H1 (cell line): ENCODE data around the gene SEC62. TPM values are rescaled to one million over a fixed set of nuclear protein-coding genes. Genes with fewer than 3 reads are reported as not detected.

Source experiments
- CTCF ChIA-PET: fragments of 300-600 bp; sonication (Branson Sonifier 250); formaldehyde crosslinking; loops from one replicate; lab custom pipeline; 2021; ENCODE audit not compliant: partially characterized antibody; lab: Charles Lee
- POLR2A ChIA-PET: fragments of 300-600 bp; sonication (Branson Sonifier 250); formaldehyde crosslinking; loops from one replicate; lab custom pipeline; 2021; ENCODE audit warnings: inconsistent platforms; ENCODE audit not compliant: partially characterized antibody; lab: Charles Lee
- DNase-seq, 2 experiments: peaks; one replicate each; pipeline versions ENCODE4 v3.0.0 to v3.0.0-alpha.2; 2010 to 2022; ENCODE audit warnings: low spot score in 2 of 2, low read depth in 1 of 2, mixed read lengths in 1 of 2
- FAIRE-seq: peaks from 2 replicates; lab custom pipeline; 2011; peaks lifted over from hg19 to GRCh38; lab: Jason Lieb, UNC
- H2AFZ ChIP-seq: 2 replicates; pipeline ENCODE4 v1.8.1; 2012; ENCODE audit warnings: low read length, inconsistent platforms
- H2AK5ac ChIP-seq: 2 replicates; pipeline ENCODE4 v1.6.1; 2013; ENCODE audit warnings: low read depth, low read length
- H2BK120ac ChIP-seq: replicated peaks from 2 replicates; pipeline ENCODE3; 2013; ENCODE audit warnings: low read depth, low read length, inconsistent platforms
- H2BK12ac ChIP-seq: 2 replicates; pipeline ENCODE4 v1.6.1; 2013; ENCODE audit warnings: low read depth, low read length
- H2BK15ac ChIP-seq: 2 replicates; pipeline ENCODE4 v1.6.1; 2013; ENCODE audit warnings: low read length
- H2BK20ac ChIP-seq: 2 replicates; pipeline ENCODE4 v1.6.1; 2013; ENCODE audit warnings: low read length
- H2BK5ac ChIP-seq: 2 replicates; pipeline ENCODE4 v1.6.1; 2013; ENCODE audit warnings: low read depth, low read length
- H3K14ac ChIP-seq: 2 replicates; pipeline ENCODE4 v1.6.1; 2013; ENCODE audit warnings: inconsistent platforms; ENCODE audit not compliant: insufficient read length
- H3K18ac ChIP-seq: 2 replicates; pipeline ENCODE4 v1.6.1; 2013; ENCODE audit warnings: low read length; ENCODE audit errors: extremely low read depth
- H3K23ac ChIP-seq: 2 replicates; pipeline ENCODE4 v1.6.1; 2013; ENCODE audit warnings: inconsistent platforms; ENCODE audit not compliant: insufficient read length
- H3K23me2 ChIP-seq: 2 replicates; pipeline ENCODE4 v1.6.1; 2013; ENCODE audit warnings: low read depth, low read length
- H3K27ac ChIP-seq: 2 replicates; pipeline ENCODE4 v1.6.1; 2011; ENCODE audit warnings: low read depth, low read length, inconsistent platforms
- H3K27me3 ChIP-seq, 4 experiments: replicated peaks in 1 of 4; 1 replicate in 1 of 4; 2 replicates in 3 of 4; pipeline versions ENCODE4 v1.6.1 to v1.8.1; 2011 to 2013; ENCODE audit warnings: low read length in 3 of 4, mild to moderate bottlenecking in 3 of 4, inconsistent platforms in 2 of 4, mixed read lengths in 2 of 4, moderate library complexity in 1 of 4; ENCODE audit not compliant: control insufficient read depth in 3 of 4, insufficient read depth in 3 of 4; ENCODE audit errors: extremely low read depth in 1 of 4
- H3K36me3 ChIP-seq, 4 experiments: 2 replicates each; pipeline versions ENCODE4 v1.6.1 to v1.8.1; 2011 to 2013; ENCODE audit warnings: mild to moderate bottlenecking in 4 of 4, low read length in 3 of 4, moderate library complexity in 2 of 4, control low read depth in 1 of 4, inconsistent platforms in 1 of 4; ENCODE audit not compliant: insufficient read depth in 4 of 4, control insufficient read depth in 2 of 4
- H3K4ac ChIP-seq: replicated peaks from 2 replicates; pipeline ENCODE3; 2013; ENCODE audit warnings: low read length, low read depth, mixed read lengths, inconsistent platforms; ENCODE audit not compliant: insufficient read length
- H3K4me1 ChIP-seq, 4 experiments: replicated peaks in 1 of 4; 1 replicate in 1 of 4; 2 replicates in 3 of 4; pipeline versions ENCODE4 v1.6.1 to v1.8.1; 2011 to 2013; ENCODE audit warnings: low read length in 3 of 4, inconsistent platforms in 2 of 4, mixed read lengths in 1 of 4; ENCODE audit not compliant: insufficient read depth in 4 of 4, control insufficient read depth in 3 of 4
- H3K4me2 ChIP-seq, 2 experiments: 2 replicates each; pipeline versions ENCODE4 v1.6.1 to v1.8.1; 2011 to 2013; ENCODE audit warnings: low read depth in 2 of 2, low read length in 2 of 2, control low read depth in 1 of 2, inconsistent platforms in 1 of 2, mild to moderate bottlenecking in 1 of 2; ENCODE audit not compliant: insufficient read depth in 1 of 2
- H3K4me3 ChIP-seq, 4 experiments: fragments of 200-600, 300-600 bp in 1 of 4; sonication (generic), shearing (Covaris generic), sonication (Bioruptor Twin) in 1 of 4; 2 replicates each; pipeline versions ENCODE4 v1.5.1 to v1.8.1; 2011 to 2016; ENCODE audit warnings: low read length in 4 of 4, low read depth in 3 of 4, control low read depth in 2 of 4, inconsistent platforms in 2 of 4, mild to moderate bottlenecking in 2 of 4, mixed read lengths in 1 of 4, moderate library complexity in 1 of 4; ENCODE audit not compliant: insufficient read depth in 2 of 4; ENCODE audit errors: extremely low read depth in 1 of 4
- H3K56ac ChIP-seq: replicated peaks from 2 replicates; pipeline ENCODE3; 2013; ENCODE audit warnings: low read depth, mild to moderate bottlenecking, mixed read lengths, low read length, inconsistent platforms; ENCODE audit not compliant: insufficient read length
- H3K79me1 ChIP-seq: 2 replicates; pipeline ENCODE4 v1.6.1; 2013; ENCODE audit warnings: low read depth, low read length, control low read depth
- H3K79me2 ChIP-seq, 2 experiments: 2 replicates each; pipeline versions ENCODE4 v1.6.1 to v1.8.1; 2012 to 2013; ENCODE audit warnings: low read length in 2 of 2, mild to moderate bottlenecking in 2 of 2, inconsistent platforms in 1 of 2; ENCODE audit not compliant: insufficient read depth in 2 of 2, control insufficient read depth in 1 of 2
- H3K9ac ChIP-seq, 4 experiments: replicated peaks in 1 of 4; 1 replicate in 1 of 4; 2 replicates in 3 of 4; pipeline versions ENCODE4 v1.6.1 to v1.8.1; 2011 to 2013; ENCODE audit warnings: low read depth in 3 of 4, low read length in 3 of 4, control low read depth in 2 of 4, mild to moderate bottlenecking in 2 of 4, moderate library complexity in 2 of 4, inconsistent platforms in 1 of 4; ENCODE audit errors: extremely low read depth in 1 of 4
- H3K9me3 ChIP-seq, 2 experiments: 2 replicates each; pipeline versions ENCODE4 v1.6.1 to v1.8.1; 2012 to 2013; ENCODE audit warnings: mild to moderate bottlenecking in 2 of 2, moderate library complexity in 2 of 2, control low read depth in 1 of 2, inconsistent platforms in 1 of 2, low read depth in 1 of 2, low read length in 1 of 2, mixed read lengths in 1 of 2; ENCODE audit not compliant: insufficient read depth in 2 of 2
- H4K20me1 ChIP-seq, 2 experiments: replicated peaks in 1 of 2; 2 replicates each; pipeline versions ENCODE3 to v1.8.1; 2011 to 2013; ENCODE audit warnings: inconsistent platforms in 2 of 2, low read length in 2 of 2, mild to moderate bottlenecking in 1 of 2; ENCODE audit not compliant: insufficient read depth in 2 of 2, control insufficient read depth in 1 of 2
- H4K5ac ChIP-seq: 2 replicates; pipeline ENCODE4 v1.6.1; 2013; ENCODE audit warnings: low read length, low read depth, mixed read lengths, inconsistent platforms; ENCODE audit not compliant: insufficient read length
- H4K8ac ChIP-seq: 2 replicates; pipeline ENCODE4 v1.8.0; 2013; ENCODE audit warnings: mild to moderate bottlenecking, moderate library complexity, low read length, inconsistent platforms; ENCODE audit not compliant: insufficient read depth; ENCODE audit errors: extremely low read depth
- H4K91ac ChIP-seq: replicated peaks from 2 replicates; pipeline ENCODE3; 2013; ENCODE audit warnings: low read length, mixed read lengths, inconsistent platforms; ENCODE audit not compliant: insufficient read length
- CBX8 ChIP-seq: fragments of 300-800, 300-1000 bp; sonication (generic); IDR thresholded peaks from 2 replicates; pipeline ENCODE4 v1.7.1; 2016; ENCODE audit warnings: low read depth, low read length, borderline replicate concordance
- CEBPB ChIP-seq: IDR thresholded peaks from 2 replicates; pipeline ENCODE4 v1.6.1; 2012; ENCODE audit warnings: low read depth, low read length
- CREB1 ChIP-seq: IDR thresholded peaks from 2 replicates; pipeline ENCODE4 v1.6.1; 2012; ENCODE audit warnings: inconsistent platforms
- EGR1 ChIP-seq: IDR thresholded peaks from 2 replicates; pipeline ENCODE4 v1.6.1; 2011; ENCODE audit warnings: low read depth, low read length, borderline replicate concordance
- TBP ChIP-seq: IDR thresholded peaks from 2 replicates; pipeline ENCODE4 v1.6.1; 2011; ENCODE audit warnings: low read depth, low read length, improper control_type of control experiment
- WGBS, 2 experiments: shearing (Covaris generic) in 1 of 2; methylation state at CpG; one replicate each; pipeline versions ENCODE4 v1.1.6 to v1.1.7; 2013 to 2015; ENCODE audit warnings: low lambda C conversion rate in 2 of 2, mixed read lengths in 2 of 2, inconsistent platforms in 1 of 2, low coverage in 1 of 2, missing lambda C conversion rate in 1 of 2; ENCODE audit not compliant: insufficient replicate concordance in 2 of 2, insufficient coverage in 1 of 2, insufficient read length in 1 of 2; ENCODE audit errors: extremely low coverage in 1 of 2, missing lambda C conversion rate in 1 of 2; 5-methylcytosine and 5-hydroxymethylcytosine counted together
- polyA plus RNA-seq, 7 experiments: library from polyadenylated mRNA; depleted of rRNA in 3 of 7; stranded (reverse) in 5 of 7; unstranded in 2 of 7; fragments of >200 nt in 5 of 7; fragments of 200-250 nt in 2 of 7; gene quantifications; 1 replicate in 5 of 7; 2 replicates in 1 of 7; 4 replicates in 1 of 7; pipeline versions ENCODE4 v1.2.1 to v1.2.3, GENCODE V29; 2011 to 2013; ENCODE audit warnings: missing spikeins in 2 of 7, mixed read lengths in 2 of 7
- total RNA-seq: library from RNA; stranded (reverse); fragmentation: NEBNext Ultra II Directional; extraction: Animal tissue kit (Norgen Biotek cat#: 25700); gene quantifications from 2 replicates; pipeline ENCODE4 v1.2.1, GENCODE V29; 2021
- TF ChIP-seq, protein P1 (sequence below), 3 experiments: IDR thresholded peaks; 1 replicate in 2 of 3; 2 replicates in 1 of 3; pipeline versions ENCODE4 v1.5.1 to v1.6.1; 2011; ENCODE audit warnings: low read length in 3 of 3, mild to moderate bottlenecking in 3 of 3, inconsistent platforms in 2 of 3, low read depth in 1 of 3, moderate library complexity in 1 of 3; ENCODE audit not compliant: insufficient read depth in 1 of 3; ENCODE audit errors: control extremely low read depth in 1 of 3

Gene SEC62
- total and polyA plus RNA-seq, 2 of the 8 experiments (the other 6 are each of a cell fraction or from before 2014, with no cell fraction given): 67.8 to 113 TPM

DNA sequence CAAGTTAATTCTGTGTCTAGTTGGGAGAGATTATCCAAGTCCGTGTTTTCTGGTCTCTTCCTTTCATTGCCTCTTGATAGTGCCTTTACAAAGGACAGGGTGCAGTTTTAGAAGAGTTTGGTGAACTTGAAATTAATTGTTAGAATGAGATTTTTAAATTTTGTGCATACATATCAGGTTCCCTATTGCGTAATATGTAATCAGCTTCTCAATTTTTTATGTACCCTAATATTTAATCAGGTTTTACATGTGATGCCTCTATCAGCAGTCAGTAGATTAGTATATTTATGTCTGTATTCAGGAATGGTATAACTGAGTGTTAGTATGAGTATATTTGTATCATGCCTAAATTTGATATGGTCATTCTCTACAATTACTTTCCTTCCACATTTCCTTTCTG, 4.9 kb downstream of the SEC62 start:
- Histone ChIP-seq H4K20me1 (peaks cover 8% of the 10 kb centered on the region in 2 experiments), H3K9me3 (no peaks in the 10 kb centered on the region)

More for the DNA sequence above, 4.9 kb downstream of the SEC62 start:
- H2BK15ac ChIP-seq: no peak overlapping the region
- TF ChIP-seq TBP (no peak), CREB1 (no peak), CBX8 (no peak), CEBPB (peak; percentile 89; the same call in 1 of the 2 replicates), EGR1 (no peak)
- TF ChIP-seq, protein P1, sequence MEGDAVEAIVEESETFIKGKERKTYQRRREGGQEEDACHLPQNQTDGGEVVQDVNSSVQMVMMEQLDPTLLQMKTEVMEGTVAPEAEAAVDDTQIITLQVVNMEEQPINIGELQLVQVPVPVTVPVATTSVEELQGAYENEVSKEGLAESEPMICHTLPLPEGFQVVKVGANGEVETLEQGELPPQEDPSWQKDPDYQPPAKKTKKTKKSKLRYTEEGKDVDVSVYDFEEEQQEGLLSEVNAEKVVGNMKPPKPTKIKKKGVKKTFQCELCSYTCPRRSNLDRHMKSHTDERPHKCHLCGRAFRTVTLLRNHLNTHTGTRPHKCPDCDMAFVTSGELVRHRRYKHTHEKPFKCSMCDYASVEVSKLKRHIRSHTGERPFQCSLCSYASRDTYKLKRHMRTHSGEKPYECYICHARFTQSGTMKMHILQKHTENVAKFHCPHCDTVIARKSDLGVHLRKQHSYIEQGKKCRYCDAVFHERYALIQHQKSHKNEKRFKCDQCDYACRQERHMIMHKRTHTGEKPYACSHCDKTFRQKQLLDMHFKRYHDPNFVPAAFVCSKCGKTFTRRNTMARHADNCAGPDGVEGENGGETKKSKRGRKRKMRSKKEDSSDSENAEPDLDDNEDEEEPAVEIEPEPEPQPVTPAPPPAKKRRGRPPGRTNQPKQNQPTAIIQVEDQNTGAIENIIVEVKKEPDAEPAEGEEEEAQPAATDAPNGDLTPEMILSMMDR (IDR thresholded peaks at IDR 0.05; ENCODE audit: control extremely low read depth in 1 of 3, insufficient read depth in 1 of 3, low read depth in 1 of 3, low read length in 3 of 3): no peak
- TF ChIP-seq, all 59 proteins: peak for 1
- Histone ChIP-seq H3K4me3 (no peak overlapping the region), H2BK5ac (no peak overlapping the region), H2AFZ (no peak overlapping the region), H3K9ac (no peak overlapping the region), H4K5ac (no peak overlapping the region), H4K91ac (no peak overlapping the region), H2BK12ac (no peak overlapping the region), H3K14ac (no peak overlapping the region), H2BK120ac (no peak overlapping the region), H3K23me2 (peaks cover 3% of the 10 kb centered on the region; the same call in 1 of the 2 replicates), H3K4me1 (peaks cover 0 to 7% (median 0%) of the 10 kb centered on the region in 4 experiments; a peak in 1 of 7 replicates), H3K36me3 (peaks cover 0 to 26% (median 3%) of the 10 kb centered on the region in 4 experiments; a peak in 5 of 8 replicates), H2BK20ac (no peak overlapping the region), H4K8ac (no peak overlapping the region), H3K27ac (no peak overlapping the region), H2AK5ac (no peak overlapping the region), H3K4ac (no peak overlapping the region), H3K27me3 (no peaks in the 10 kb centered on the region), H3K79me1 (peaks cover 3% of the 10 kb centered on the region; the same call in 1 of the 2 replicates), H3K56ac (no peak overlapping the region), H3K18ac (no peak overlapping the region), H3K23ac (no peak overlapping the region), H3K4me2 (no peak overlapping the region), H3K79me2 (peaks cover 17 to 87% of the 10 kb centered on the region in 2 experiments)
- POLR2A ChIA-PET: no interaction called here
- CTCF ChIA-PET: no interaction called here
- 98% methylated on average over 2 of the region's 2 CpGs; no CpG with 5 or more reads in 1 of the 2 experiments for WGBS, 2 experiments
- DNase-seq (no peak), FAIRE-seq (no peak)
